Measurements from ENCODE around the gene RIPOR2.
A peak's percentile ranks its signal among the peaks of the same experiment; 100 is the strongest.
"Not testable (repeated sequence)": the region's sequence is repeated elsewhere in the genome, so short reads cannot be mapped to it uniquely, and the experiment has no call there.

Gene RIPOR2

GRCh38 chr6:24927277-24927955 lies 8.3 kb downstream of the RIPOR2 start:
- no peak for DNase-seq

- not testable (repeated sequence) for DNase-seq
Measured at GRCh38 chr6:24926647-24927046, 9.1 kb downstream of the RIPOR2 start.

GRCh38 chr6:24926192-24926591 lies 9.6 kb downstream of the RIPOR2 start:
- DNase-seq: no peak

GRCh38 chr6:24925661-24926060 lies 10.1 kb downstream of the RIPOR2 start:
- no peak for DNase-seq

- no peak for DNase-seq
Measured at GRCh38 chr6:24924580-24925356, 11.0 kb downstream of the RIPOR2 start.

- no peak for DNase-seq
Measured at GRCh38 chr6:24923885-24924401, 11.8 kb downstream of the RIPOR2 start.

GRCh38 chr6:24922814-24923213 lies 12.9 kb downstream of the RIPOR2 start:
- no peak for DNase-seq

GRCh38 chr6:24922170-24922569 lies 13.6 kb downstream of the RIPOR2 start:
- no peak for DNase-seq

GRCh38 chr6:24920136-24920535 lies 15.6 kb downstream of the RIPOR2 start:
- no peak for DNase-seq

- no peak for DNase-seq
Measured at GRCh38 chr6:24919056-24919892, 16.5 kb downstream of the RIPOR2 start.

GRCh38 chr6:24918641-24919055 lies 17.1 kb downstream of the RIPOR2 start:
- DNase-seq: no peak

- DNase-seq: no peak
Measured at GRCh38 chr6:24916496-24916895, 19.3 kb downstream of the RIPOR2 start.

- DNase-seq: no peak
Measured at GRCh38 chr6:24915641-24916040, 20.1 kb downstream of the RIPOR2 start.

- DNase-seq: not testable (repeated sequence)
Measured at GRCh38 chr6:24914082-24914481, 21.7 kb downstream of the RIPOR2 start.

GRCh38 chr6:24911796-24912382 lies 23.9 kb downstream of the RIPOR2 start:
- DNase-seq: no peak

GRCh38 chr6:24910961-24911725 lies 24.6 kb downstream of the RIPOR2 start:
- peak in 44 of 56 donors; percentile 10 to 71 (median 51) for DNase-seq

GRCh38 chr6:24910331-24910960 lies 25.3 kb downstream of the RIPOR2 start:
- peak in 32 of 56 donors; percentile 8 to 68 (median 33) for DNase-seq

GRCh38 chr6:24909241-24910216 lies 26.2 kb downstream of the RIPOR2 start:
- DNase-seq: peak in 5 of 56 donors; percentile 8 to 58 (median 28)

- DNase-seq: no peak
Measured at GRCh38 chr6:24908650-24909035, 27.1 kb downstream of the RIPOR2 start.
